HepG2 (cell line): ENCODE results near the gene TIGAR. TPM values are rescaled to one million over a fixed set of nuclear protein-coding genes. Genes with fewer than 3 reads are reported as not detected.

ENCODE experiments used
- ATAC-seq: fragments of 200-7000 bp; cut with Tn5 transposase; 3 replicates; pipeline ENCODE4 v1.9.1; 2020; ENCODE audit warnings: mild to moderate bottlenecking, moderate library complexity
- BruUV-seq: library from RNA; stranded (reverse); fragments of 400-500 nt; replicated peaks from 2 replicates; lab custom pipeline; 2021; lab: Mats Ljungman, UMichigan
- CTCF ChIA-PET: fragments of 300-600 bp; formaldehyde crosslinking; extraction: SDS; loops from one replicate; lab custom pipeline; 2021; ENCODE audit warnings: low total read pairs, inconsistent platforms, low intra/inter-chr PET ratio; lab: Yijun Ruan, JAX
- POLR2A ChIA-PET: fragments of 350-600 bp; sonication (Branson Sonifier 250); formaldehyde crosslinking; loops from one replicate; lab custom pipeline; 2020; ENCODE audit warnings: antibody characterized with exemption, inconsistent platforms; lab: Yijun Ruan, JAX
- DNase-seq: peaks from one replicate; pipeline ENCODE4 v3.0.0-alpha.2; 2015; ENCODE audit warnings: low spot score
- FAIRE-seq: peaks from 3 replicates; lab custom pipeline; 2011; peaks lifted over from hg19 to GRCh38; lab: Jason Lieb, UNC
- H2AFZ ChIP-seq: one replicate; pipeline ENCODE4 v1.6.1; 2011; ENCODE audit warnings: low read length, inconsistent platforms
- H3K27ac ChIP-seq: fragments of 300-600 bp; 3 replicates; pipeline ENCODE4 v1.8.0; 2011; ENCODE audit warnings: mixed run types, mild to moderate bottlenecking, mixed read lengths, low read length, inconsistent platforms; ENCODE audit not compliant: insufficient read depth; ENCODE audit errors: extremely low read length
- H3K27me3 ChIP-seq, 2 experiments: fragments of 200-600 bp in 1 of 2; 2 replicates in 1 of 2; 3 replicates in 1 of 2; pipeline versions ENCODE4 v1.6.0 to v1.8.0; 2011; ENCODE audit warnings: low read length in 2 of 2, mild to moderate bottlenecking in 2 of 2, moderate library complexity in 2 of 2, inconsistent platforms in 1 of 2; ENCODE audit not compliant: insufficient read depth in 2 of 2, control insufficient read depth in 1 of 2
- H3K36me3 ChIP-seq, 2 experiments: fragments of 200-600 bp in 1 of 2; replicated peaks in 1 of 2; 2 replicates in 1 of 2; 3 replicates in 1 of 2; pipeline versions ENCODE4 v1.5.1 to v1.8.0; 2011; ENCODE audit warnings: low read length in 2 of 2, inconsistent platforms in 1 of 2; ENCODE audit not compliant: insufficient read depth in 2 of 2, control insufficient read depth in 1 of 2
- H3K4me1 ChIP-seq: 2 replicates; pipeline ENCODE4 v1.5.1; 2012; ENCODE audit warnings: low read length, inconsistent platforms; ENCODE audit not compliant: insufficient read depth
- H3K4me2 ChIP-seq: 2 replicates; pipeline ENCODE4 v1.6.0; 2011; ENCODE audit warnings: low read depth, low read length, inconsistent platforms
- H3K4me3 ChIP-seq, 3 experiments: fragments of 200-600 bp in 1 of 3; sonication (generic), shearing (Covaris generic) in 1 of 3; replicated peaks in 1 of 3; 2 replicates each; pipeline ENCODE4 v1.5.1; 2011 to 2016; ENCODE audit warnings: low read length in 3 of 3, inconsistent platforms in 2 of 3, low read depth in 2 of 3, mild to moderate bottlenecking in 2 of 3, control low read depth in 1 of 3, mixed read lengths in 1 of 3; ENCODE audit not compliant: insufficient read depth in 1 of 3
- H3K79me2 ChIP-seq: one replicate; pipeline ENCODE4 v1.6.1; 2011; ENCODE audit warnings: low read length, inconsistent platforms; ENCODE audit not compliant: insufficient read depth
- H3K9ac ChIP-seq: 2 replicates; pipeline ENCODE4 v1.6.0; 2011; ENCODE audit warnings: mild to moderate bottlenecking, low read depth, low read length, inconsistent platforms; ENCODE audit not compliant: insufficient read depth
- H3K9me3 ChIP-seq: 2 replicates; pipeline ENCODE4 v1.5.1; 2012; ENCODE audit warnings: mild to moderate bottlenecking, low read length
- H4K20me1 ChIP-seq: 2 replicates; pipeline ENCODE4 v1.6.0; 2011; ENCODE audit warnings: inconsistent platforms, mild to moderate bottlenecking, low read length, moderate library complexity; ENCODE audit not compliant: insufficient read depth
- PHF21A ChIP-seq: sonication (generic); formaldehyde crosslinking; IDR thresholded peaks from 2 replicates; pipeline ENCODE4 v1.5.0; 2020; ENCODE audit warnings: mild to moderate bottlenecking, missing genetic modification reagents
- SIX4 ChIP-seq: sonication (generic); formaldehyde crosslinking; IDR thresholded peaks from 2 replicates; pipeline ENCODE4 v1.4.0; 2020; ENCODE audit warnings: missing genetic modification reagents
- ZNF207 ChIP-seq: fragments of 450-650 bp; IDR thresholded peaks from 2 replicates; pipeline ENCODE4 v1.6.1; 2016; ENCODE audit warnings: antibody characterized with exemption, borderline replicate concordance
- WGBS: methylation state at CpG from one replicate; pipeline ENCODE4 v1.1.6; 2017; ENCODE audit warnings: low lambda C conversion rate; 5-methylcytosine and 5-hydroxymethylcytosine counted together
- in situ Hi-C: cut with HindIII; loops from 2 replicates; pipeline ENCODE4 v1.10.0; 2017; ENCODE audit warnings: low pct_unique_long_range_greater_than_20kb; ENCODE audit not compliant: extremely low pct_ligation_motif_present
- intact Hi-C: fragments of 100-400 bp; cut with micrococcal nuclease; formaldehyde crosslinking; loops from one replicate; pipeline ENCODE4 v1.10.0; 2022; ENCODE audit not compliant: unreplicated experiment
- polyA plus RNA-seq, 8 experiments: library from polyadenylated mRNA; depleted of rRNA in 3 of 8; stranded (reverse) in 7 of 8; unstranded in 1 of 8; fragments of >200 nt; fragmentation: Illumina TruSeq in 4 of 8; extraction: Trizol in 4 of 8; gene quantifications; 2 replicates each; pipeline versions ENCODE4 v1.2.1 to v1.2.3, GENCODE V29; 2011 to 2016; ENCODE audit warnings: low read depth in 4 of 8, missing spikeins in 1 of 8, mixed read lengths in 1 of 8; ENCODE audit not compliant: insufficient read depth in 1 of 8
- total RNA-seq, 5 experiments: library from RNA; depleted of rRNA; stranded (reverse); fragments of >200 nt; fragmentation: Illumina TruSeq; extraction: Trizol; gene quantifications; 2 replicates each; pipeline ENCODE4 v1.2.3, GENCODE V29; 2016; ENCODE audit warnings: low read depth in 1 of 5
- TF ChIP-seq, protein P1 (sequence below): sonication (generic); formaldehyde crosslinking; IDR thresholded peaks from 2 replicates; pipeline ENCODE4 v1.4.0; 2020; ENCODE audit warnings: missing genetic modification reagents, borderline replicate concordance
- TF ChIP-seq, protein P2 (sequence below): sonication (generic); formaldehyde crosslinking; IDR thresholded peaks from 2 replicates; pipeline ENCODE4 v1.5.1; 2020; ENCODE audit warnings: missing genetic modification reagents, mild to moderate bottlenecking, borderline replicate concordance
- TF ChIP-seq, protein P3 (sequence below): sonication (generic); formaldehyde crosslinking; IDR thresholded peaks from 2 replicates; pipeline ENCODE4 v1.4.0; 2020; ENCODE audit warnings: mild to moderate bottlenecking, low read depth, missing genetic modification reagents

TIGAR gene
- total and polyA plus RNA-seq, 2 of the 13 experiments (the other 11 are each of a cell fraction or from before 2014, with no cell fraction given) = 2.6 to 21.8 TPM

DNA sequence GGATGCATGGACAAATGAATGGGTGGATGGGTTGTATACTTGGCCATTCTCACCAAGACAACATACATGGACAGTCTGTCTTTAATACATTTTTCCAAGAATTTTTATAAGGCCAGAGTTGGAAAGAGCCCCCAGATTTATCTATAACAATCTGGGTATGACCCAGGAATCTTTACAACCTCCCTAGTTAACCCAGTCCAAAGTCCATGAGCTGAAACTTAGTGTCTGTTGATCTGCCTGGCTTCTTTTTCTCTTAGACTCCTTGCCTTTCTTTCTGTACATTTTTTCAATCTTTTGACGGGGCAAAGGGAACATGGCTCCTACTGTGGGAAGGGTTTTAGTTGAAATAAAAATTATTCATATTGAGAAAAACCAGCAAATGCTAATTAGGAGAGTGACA lies 57.8 kb downstream of the TIGAR start (continued):
- TF ChIP-seq, protein P1, sequence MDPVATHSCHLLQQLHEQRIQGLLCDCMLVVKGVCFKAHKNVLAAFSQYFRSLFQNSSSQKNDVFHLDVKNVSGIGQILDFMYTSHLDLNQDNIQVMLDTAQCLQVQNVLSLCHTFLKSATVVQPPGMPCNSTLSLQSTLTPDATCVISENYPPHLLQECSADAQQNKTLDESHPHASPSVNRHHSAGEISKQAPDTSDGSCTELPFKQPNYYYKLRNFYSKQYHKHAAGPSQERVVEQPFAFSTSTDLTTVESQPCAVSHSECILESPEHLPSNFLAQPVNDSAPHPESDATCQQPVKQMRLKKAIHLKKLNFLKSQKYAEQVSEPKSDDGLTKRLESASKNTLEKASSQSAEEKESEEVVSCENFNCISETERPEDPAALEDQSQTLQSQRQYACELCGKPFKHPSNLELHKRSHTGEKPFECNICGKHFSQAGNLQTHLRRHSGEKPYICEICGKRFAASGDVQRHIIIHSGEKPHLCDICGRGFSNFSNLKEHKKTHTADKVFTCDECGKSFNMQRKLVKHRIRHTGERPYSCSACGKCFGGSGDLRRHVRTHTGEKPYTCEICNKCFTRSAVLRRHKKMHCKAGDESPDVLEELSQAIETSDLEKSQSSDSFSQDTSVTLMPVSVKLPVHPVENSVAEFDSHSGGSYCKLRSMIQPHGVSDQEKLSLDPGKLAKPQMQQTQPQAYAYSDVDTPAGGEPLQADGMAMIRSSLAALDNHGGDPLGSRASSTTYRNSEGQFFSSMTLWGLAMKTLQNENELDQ (CRISPR knock-in tag) = no peak
- TF ChIP-seq, protein P2, sequence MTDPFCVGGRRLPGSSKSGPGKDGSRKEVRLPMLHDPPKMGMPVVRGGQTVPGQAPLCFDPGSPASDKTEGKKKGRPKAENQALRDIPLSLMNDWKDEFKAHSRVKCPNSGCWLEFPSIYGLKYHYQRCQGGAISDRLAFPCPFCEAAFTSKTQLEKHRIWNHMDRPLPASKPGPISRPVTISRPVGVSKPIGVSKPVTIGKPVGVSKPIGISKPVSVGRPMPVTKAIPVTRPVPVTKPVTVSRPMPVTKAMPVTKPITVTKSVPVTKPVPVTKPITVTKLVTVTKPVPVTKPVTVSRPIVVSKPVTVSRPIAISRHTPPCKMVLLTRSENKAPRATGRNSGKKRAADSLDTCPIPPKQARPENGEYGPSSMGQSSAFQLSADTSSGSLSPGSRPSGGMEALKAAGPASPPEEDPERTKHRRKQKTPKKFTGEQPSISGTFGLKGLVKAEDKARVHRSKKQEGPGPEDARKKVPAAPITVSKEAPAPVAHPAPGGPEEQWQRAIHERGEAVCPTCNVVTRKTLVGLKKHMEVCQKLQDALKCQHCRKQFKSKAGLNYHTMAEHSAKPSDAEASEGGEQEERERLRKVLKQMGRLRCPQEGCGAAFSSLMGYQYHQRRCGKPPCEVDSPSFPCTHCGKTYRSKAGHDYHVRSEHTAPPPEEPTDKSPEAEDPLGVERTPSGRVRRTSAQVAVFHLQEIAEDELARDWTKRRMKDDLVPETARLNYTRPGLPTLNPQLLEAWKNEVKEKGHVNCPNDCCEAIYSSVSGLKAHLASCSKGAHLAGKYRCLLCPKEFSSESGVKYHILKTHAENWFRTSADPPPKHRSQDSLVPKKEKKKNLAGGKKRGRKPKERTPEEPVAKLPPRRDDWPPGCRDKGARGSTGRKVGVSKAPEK (CRISPR knock-in tag) = no peak

DNA sequence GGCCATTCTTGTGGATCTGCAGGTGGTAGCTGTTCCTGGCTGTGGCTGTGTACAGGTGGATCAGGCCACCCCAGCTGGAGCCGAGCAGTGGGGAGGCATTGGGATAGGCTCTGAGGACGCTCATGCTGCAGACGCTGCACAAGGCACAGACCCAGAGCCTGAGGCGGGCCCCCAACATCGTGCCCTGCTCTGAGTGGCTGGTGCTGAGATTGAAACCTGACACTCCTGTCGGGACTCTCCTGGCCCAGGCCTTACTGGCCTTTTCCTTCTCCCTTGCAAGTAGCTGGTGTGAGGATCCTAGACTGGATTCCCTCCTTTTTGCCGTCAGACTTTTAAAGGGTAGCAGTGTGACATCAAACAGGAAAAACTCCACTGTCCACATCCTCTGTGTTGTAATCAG lies 58.4 kb downstream of the TIGAR start, which contains the start of gene FGF23:
Gene FGF23, minus strand, starts transcription at position 308 of the 400 bp plus-strand sequence. Its CDS starts 130 bp downstream, at position 178.
- 4% methylated on average over 5 of the region's 7 CpGs for WGBS
- no peak for FAIRE-seq
- ATAC-seq = peak; percentile 96
- H3K36me3 ChIP-seq = no peaks in the 10 kb centered on the region
- no peak within 1 kb of the TSS for H3K27ac ChIP-seq
- no peak within 1 kb of the TSS for H3K4me3 ChIP-seq
- TF ChIP-seq, protein P3, sequence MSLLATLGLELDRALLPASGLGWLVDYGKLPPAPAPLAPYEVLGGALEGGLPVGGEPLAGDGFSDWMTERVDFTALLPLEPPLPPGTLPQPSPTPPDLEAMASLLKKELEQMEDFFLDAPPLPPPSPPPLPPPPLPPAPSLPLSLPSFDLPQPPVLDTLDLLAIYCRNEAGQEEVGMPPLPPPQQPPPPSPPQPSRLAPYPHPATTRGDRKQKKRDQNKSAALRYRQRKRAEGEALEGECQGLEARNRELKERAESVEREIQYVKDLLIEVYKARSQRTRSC (CRISPR knock-in tag) = no peak
- TF ChIP-seq ZNF207 = no peak
- peak; percentile 70; the same call in 1 of the 2 replicates for TF ChIP-seq SIX4
- 0 out of 2 replicates have a peak, but pooled peaks have one; percentile 19 for TF ChIP-seq PHF21A
- TF ChIP-seq, all 625 proteins: peak for 2
- no peak within 1 kb of the TSS for H2AFZ ChIP-seq
- intact Hi-C loops (no loop called here), in situ Hi-C loops (no loop called here)
- ChIA-PET POLR2A (no interaction called here), CTCF (no interaction called here)
- H3K79me2 ChIP-seq = no peaks in the 10 kb centered on the region
- no peak within 1 kb of the TSS for H3K9ac ChIP-seq
- peak; percentile 6 for DNase-seq
- H4K20me1 ChIP-seq = no peaks in the 10 kb centered on the region
- H3K4me1 ChIP-seq = peaks cover 24% of the 10 kb centered on the region
- no peaks in the 10 kb centered on the region for H3K9me3 ChIP-seq
- 0 out of 2 replicates have a peak within 1 kb of the TSS, but pooled peaks have one; percentile 18 for H3K4me2 ChIP-seq
- H3K27me3 ChIP-seq = peaks cover 1 to 20% of the 10 kb centered on the region in 2 experiments; a peak in 3 of 5 replicates
- BruUV-seq = no TSS peak
